K562 (cell line): Measurements from ENCODE around the gene TAS2R7. TPM values are rescaled to one million over a fixed set of nuclear protein-coding genes. Genes with fewer than 3 reads are reported as not detected.

Experiments
- ATAC-seq: fragments of 200-7000 bp; cut with Tn5 transposase; 3 replicates; pipeline ENCODE4 v1.9.1; 2020; ENCODE audit warnings: moderate library complexity
- BruUV-seq: library from RNA; stranded (reverse); fragments of 400-500 nt; replicated peaks from 2 replicates; lab custom pipeline; 2021; lab: Mats Ljungman, UMichigan
- CTCF ChIA-PET: fragments of 300-600 bp; formaldehyde crosslinking; extraction: SDS; loops from one replicate; lab custom pipeline; 2021; ENCODE audit warnings: low intra/inter-chr PET ratio; lab: Yijun Ruan, JAX
- POLR2A ChIA-PET: fragments of 300-600, 350-650 bp; sonication (Branson Sonifier 250); formaldehyde crosslinking; extraction: SDS; loops from one replicate; lab custom pipeline; 2021; ENCODE audit warnings: antibody characterized with exemption, inconsistent platforms; lab: Yijun Ruan, JAX
- DNase-seq, 4 experiments: peaks; one replicate each; pipeline versions ENCODE4 v3.0.0 to v3.0.0-alpha.2; 2011 to 2018; ENCODE audit warnings: low spot score in 3 of 4, mixed read lengths in 3 of 4; ENCODE audit errors: extremely low read depth in 1 of 4
- FAIRE-seq: peaks from 2 replicates; lab custom pipeline; 2011; peaks lifted over from hg19 to GRCh38; lab: Jason Lieb, UNC
- H2AFZ ChIP-seq: 2 replicates; pipeline ENCODE4 v1.6.0; 2011; ENCODE audit warnings: low read depth, low read length, control low read depth, inconsistent platforms
- H3K27ac ChIP-seq: fragments of 200-600 bp; 3 replicates; pipeline ENCODE4 v1.8.0; 2011; ENCODE audit warnings: low read depth, mild to moderate bottlenecking, control low read depth, inconsistent platforms, low read length, moderate library complexity, mixed read lengths; ENCODE audit errors: extremely low read depth
- H3K27me3 ChIP-seq, 2 experiments: fragments of 300-600 bp in 1 of 2; 2 replicates in 1 of 2; 3 replicates in 1 of 2; pipeline versions ENCODE4 v1.6.0 to v1.8.0; 2011; ENCODE audit warnings: inconsistent platforms in 2 of 2, low read length in 2 of 2, mild to moderate bottlenecking in 1 of 2, mixed read lengths in 1 of 2, moderate library complexity in 1 of 2; ENCODE audit not compliant: control insufficient read depth in 2 of 2, insufficient read depth in 2 of 2
- H3K36me3 ChIP-seq: fragments of 300-600 bp; 3 replicates; pipeline ENCODE4 v1.8.0; 2011; ENCODE audit warnings: mild to moderate bottlenecking, low read length, inconsistent platforms; ENCODE audit not compliant: control insufficient read depth, insufficient read depth
- H3K4me1 ChIP-seq, 2 experiments: fragments of 200-600 bp in 1 of 2; replicated peaks in 1 of 2; 2 replicates in 1 of 2; 3 replicates in 1 of 2; pipeline versions ENCODE4 v1.5.1 to v1.8.0; 2011; ENCODE audit warnings: inconsistent platforms in 2 of 2, low read length in 2 of 2, mild to moderate bottlenecking in 1 of 2, mixed read lengths in 1 of 2, moderate library complexity in 1 of 2; ENCODE audit not compliant: control insufficient read depth in 2 of 2, insufficient read depth in 2 of 2
- H3K4me2 ChIP-seq: 2 replicates; pipeline ENCODE4 v1.6.1; 2011; ENCODE audit warnings: low read length, control low read depth, inconsistent platforms, mixed read lengths; ENCODE audit not compliant: insufficient read depth
- H3K4me3 ChIP-seq: fragments of 200-600 bp; sonication (generic), shearing (Covaris generic); 2 replicates; pipeline ENCODE4 v1.5.1; 2016; ENCODE audit warnings: control low read depth, inconsistent platforms
- H3K79me2 ChIP-seq: fragments of 200-600 bp; 3 replicates; pipeline ENCODE4 v1.8.0; 2011; ENCODE audit warnings: low read length, inconsistent platforms; ENCODE audit not compliant: control insufficient read depth, insufficient read depth
- H3K9ac ChIP-seq, 2 experiments: 2 replicates each; pipeline versions ENCODE4 v1.6.0 to v1.6.1; 2011; ENCODE audit warnings: low read depth in 2 of 2, low read length in 2 of 2, control low read depth in 1 of 2, inconsistent platforms in 1 of 2, mild to moderate bottlenecking in 1 of 2, mixed read lengths in 1 of 2; ENCODE audit not compliant: insufficient read depth in 1 of 2
- H3K9me1 ChIP-seq: one replicate; pipeline ENCODE4 v1.6.0; 2011; ENCODE audit warnings: inconsistent platforms, mild to moderate bottlenecking, low read length, moderate library complexity; ENCODE audit not compliant: control insufficient read depth, insufficient read depth
- H3K9me3 ChIP-seq: replicated peaks from 2 replicates; pipeline ENCODE4 v1.5.1; 2011; ENCODE audit warnings: low read depth, low read length, inconsistent platforms; ENCODE audit not compliant: control insufficient read depth, insufficient read depth
- H4K20me1 ChIP-seq: replicated peaks from 2 replicates; pipeline ENCODE4 v1.6.1; 2011; ENCODE audit warnings: low read length, inconsistent platforms, mixed read lengths; ENCODE audit not compliant: control insufficient read depth, insufficient read depth
- CHD4 ChIP-seq: fragments of 200-600 bp; sonication (generic); IDR thresholded peaks from 3 replicates; pipeline ENCODE4 v1.6.1; 2012; ENCODE audit warnings: low read depth, mild to moderate bottlenecking, mixed read lengths, low read length, inconsistent platforms; ENCODE audit not compliant: insufficient read depth, insufficient replicate concordance, poor library complexity, severe bottlenecking
- EP400 ChIP-seq: fragments of 450-650 bp; IDR thresholded peaks from 2 replicates; pipeline ENCODE4 v1.6.1; 2017; ENCODE audit warnings: antibody characterized with exemption, mild to moderate bottlenecking, moderate library complexity
- LARP7 ChIP-seq: fragments of 450-650 bp; IDR thresholded peaks from 2 replicates; pipeline ENCODE4 v1.6.1; 2016
- MCM2 ChIP-seq: fragments of 450-650 bp; IDR thresholded peaks from 2 replicates; pipeline ENCODE4 v1.6.1; 2017; ENCODE audit warnings: low read depth, mild to moderate bottlenecking
- MTA2 ChIP-seq: fragments of 450-650 bp; IDR thresholded peaks from 2 replicates; pipeline ENCODE4 v1.6.1; 2016; ENCODE audit warnings: low read depth
- NR4A1 ChIP-seq, 2 experiments: fragments of 250-450 bp in 1 of 2; fragments of 450-650 bp in 1 of 2; sonication (Bioruptor Pico) in 1 of 2; IDR thresholded peaks; 2 replicates each; pipeline versions ENCODE4 v1.4.0 to v1.6.1; 2016 to 2020; ENCODE audit warnings: mild to moderate bottlenecking in 2 of 2, missing compliant biosample characterization in 1 of 2, missing genetic modification characterization in 1 of 2, moderate library complexity in 1 of 2
- PHF21A ChIP-seq: fragments of 450-650 bp; IDR thresholded peaks from 2 replicates; pipeline ENCODE4 v1.6.1; 2017; ENCODE audit warnings: low read depth, borderline replicate concordance
- POLR2G ChIP-seq: fragments of 200-400 bp; formaldehyde crosslinking; IDR thresholded peaks from 2 replicates; pipeline ENCODE4 v1.6.1; 2017; ENCODE audit warnings: low read depth, mild to moderate bottlenecking, antibody characterized with exemption, low read length, moderate library complexity
- PRMT5 ChIP-seq: sonication (generic); formaldehyde crosslinking; IDR thresholded peaks from 2 replicates; pipeline ENCODE4 v1.5.0; 2020; ENCODE audit warnings: missing genetic modification reagents
- RBM14 ChIP-seq: fragments of 200-400 bp; formaldehyde crosslinking; IDR thresholded peaks from 2 replicates; pipeline ENCODE4 v1.6.1; 2018; ENCODE audit warnings: low read depth, mild to moderate bottlenecking, low read length, moderate library complexity, borderline replicate concordance; ENCODE audit not compliant: insufficient read depth
- SIRT6 ChIP-seq: IDR thresholded peaks from one replicate; pipeline ENCODE4 v1.6.1; 2012; ENCODE audit warnings: low read depth, mild to moderate bottlenecking, control low read depth, inconsistent platforms, low read length, moderate library complexity
- TEAD1 ChIP-seq, 2 experiments: fragments of 450-650 bp in 1 of 2; sonication (generic) in 1 of 2; formaldehyde crosslinking; IDR thresholded peaks; 2 replicates each; pipeline versions ENCODE4 v1.4.0 to v1.8.0; 2020 to 2022; ENCODE audit warnings: mild to moderate bottlenecking in 2 of 2, missing genetic modification reagents in 1 of 2
- TGIF2 ChIP-seq: sonication (generic); formaldehyde crosslinking; IDR thresholded peaks from 2 replicates; pipeline ENCODE4 v1.8.1; 2022; ENCODE audit warnings: mild to moderate bottlenecking, missing genetic modification reagents, moderate library complexity
- TRIM24 ChIP-seq, 2 experiments: fragments of 450-650 bp; IDR thresholded peaks; 2 replicates each; pipeline ENCODE4 v1.6.1; 2016
- ZBTB8A ChIP-seq: fragments of 450-650 bp; IDR thresholded peaks from 2 replicates; pipeline ENCODE4 v1.6.1; 2018; ENCODE audit warnings: mild to moderate bottlenecking, moderate library complexity; ENCODE audit not compliant: partially characterized antibody
- ZNF253 ChIP-seq: fragments of 250-450 bp; sonication (Bioruptor Pico); conservative IDR thresholded peaks from 2 replicates; pipeline ENCODE4 v1.6.1; 2021; ENCODE audit warnings: mild to moderate bottlenecking
- ZNF707 ChIP-seq: fragments of 250-450 bp; sonication (Bioruptor Pico); conservative IDR thresholded peaks from 2 replicates; pipeline ENCODE4 v1.8.0; 2022; ENCODE audit warnings: inconsistent platforms, mild to moderate bottlenecking, moderate library complexity
- ZNF764 ChIP-seq: fragments of 250-450 bp; sonication (Bioruptor Pico); IDR thresholded peaks from 2 replicates; pipeline ENCODE4 v1.4.0; 2020; ENCODE audit warnings: low read depth, mild to moderate bottlenecking, moderate library complexity
- ZSCAN29 ChIP-seq: fragments of 450-650 bp; IDR thresholded peaks from 2 replicates; pipeline ENCODE4 v1.6.1; 2017
- ZSCAN32 ChIP-seq: fragments of 450-650 bp; formaldehyde crosslinking; IDR thresholded peaks from 2 replicates; pipeline ENCODE4 v1.4.0; 2020; ENCODE audit warnings: mild to moderate bottlenecking, moderate library complexity
- WGBS: fragments of 100-300 bp; shearing (Covaris generic); methylation state at CpG from one replicate; pipeline ENCODE4 v1.1.6; 2016; ENCODE audit warnings: low coverage, mixed read lengths; ENCODE audit not compliant: insufficient coverage; ENCODE audit errors: missing lambda C conversion rate; 5-methylcytosine and 5-hydroxymethylcytosine counted together
- in situ Hi-C: fragments of 300-500 bp; cut with MboI; formaldehyde crosslinking; loops from 4 replicates; pipeline ENCODE4 v1.15.0; 2018; ENCODE audit warnings: inconsistent platforms, mixed read lengths
- intact Hi-C: fragments of 100-400 bp; cut with micrococcal nuclease; formaldehyde crosslinking; loops from 2 replicates; pipeline ENCODE4 v1.14.2; 2022
- polyA plus RNA-seq, 8 experiments: library from polyadenylated mRNA; depleted of rRNA in 4 of 8; stranded (reverse) in 5 of 8; unstranded in 3 of 8; fragments of >200 nt; fragmentation: Nextera tagmentation in 2 of 8; fragmentation: Illumina TruSeq in 1 of 8; extraction: Ambion mirVana in 2 of 8; extraction: Trizol in 1 of 8; gene quantifications; 2 replicates each; pipeline versions ENCODE4 v1.2.1 to v1.2.3, GENCODE V29; 2011 to 2014; ENCODE audit warnings: inconsistent platforms in 1 of 8, missing spikeins in 1 of 8
- total RNA-seq, 7 experiments: library from RNA; depleted of rRNA in 6 of 7; stranded (reverse); fragments of >200 nt in 6 of 7; fragmentation: Illumina TruSeq in 2 of 7; extraction: Trizol in 2 of 7; gene quantifications; 2 replicates each; pipeline versions ENCODE4 v1.2.1 to v1.2.3, GENCODE V29; 2011 to 2021; ENCODE audit warnings: low replicate concordance in 1 of 7
- TF ChIP-seq, protein P1 (sequence below): fragments of 250-450 bp; sonication (Bioruptor Pico); IDR thresholded peaks from 2 replicates; pipeline ENCODE4 v1.5.0; 2021; ENCODE audit warnings: mild to moderate bottlenecking, moderate library complexity

TAS2R7 gene
- total and polyA plus RNA-seq, 9 of the 15 experiments (the other 6 are each of a cell fraction or from before 2014, with no cell fraction given), result not detected

GRCh38 chr12:10826258-10826657, 23.8 kb upstream of the TAS2R7 start, which contains the start of gene TAS2R10 (continued):
- no peak for TF ChIP-seq ZNF707 (CRISPR knock-in tag)
- TF ChIP-seq PRMT5 (CRISPR knock-in tag), result no peak
- TF ChIP-seq TEAD1 (CRISPR knock-in tag; IDR thresholded peaks at IDR 0.05), result no peak
- TF ChIP-seq MCM2, result no peak
- TF ChIP-seq MTA2, result no peak
- TF ChIP-seq EP400, result no peak
- TF ChIP-seq POLR2G, result no peak
- TF ChIP-seq ZBTB8A, result no peak

DNA sequence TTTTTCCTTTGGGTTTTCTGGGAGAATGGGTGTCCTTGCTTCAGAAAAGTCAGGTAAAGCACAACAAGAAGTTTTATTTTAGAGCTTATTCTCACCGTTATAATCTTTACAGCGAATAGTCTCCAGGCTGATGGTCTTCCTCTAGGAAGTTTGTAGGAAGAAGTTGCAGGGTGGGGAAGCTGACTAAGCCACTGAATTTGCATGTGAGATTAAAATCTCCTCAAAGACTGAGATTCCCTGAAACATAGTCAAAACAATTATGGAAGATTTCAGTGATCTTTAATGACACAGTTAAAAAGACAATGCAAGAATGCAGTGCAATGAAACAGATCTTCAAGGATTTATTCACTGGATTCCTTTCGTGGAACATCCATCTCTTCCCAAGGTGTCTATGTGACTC, 22.5 kb upstream of the TAS2R7 start:
- H3K36me3 ChIP-seq, result no peaks in the 10 kb centered on the region
- ChIA-PET POLR2A (interaction anchor here (0.6 kb wide), 1 partner anchor 75 kb away, joined by 5 read pairs; no protein-coding TSS in a partner anchor), CTCF (no interaction called here)
- in situ Hi-C loops, result no loop called here
- no peak overlapping the region for H3K4me2 ChIP-seq
- FAIRE-seq, result no peak
- WGBS, result 10% methylated on average over 3 of the region's 3 CpGs
- no peak overlapping the region for H3K9ac ChIP-seq
- no peaks in the 10 kb centered on the region for H3K79me2 ChIP-seq
- no peaks in the 10 kb centered on the region for H3K27me3 ChIP-seq
- no peaks in the 10 kb centered on the region for H3K9me1 ChIP-seq
- no peak overlapping the region for H3K4me3 ChIP-seq
- no peak for ATAC-seq
- H3K4me1 ChIP-seq, result no peaks in the 10 kb centered on the region
- no TSS peak for BruUV-seq
- H3K27ac ChIP-seq, result no peak overlapping the region
- DNase-seq, result no peak
- no peak for TF ChIP-seq SIRT6
- no peak for TF ChIP-seq ZSCAN29
- no peak for TF ChIP-seq PHF21A
- TF ChIP-seq TGIF2 (CRISPR knock-in tag), result no peak
- TF ChIP-seq ZNF253 (CRISPR knock-in tag), result no peak
- no peak for TF ChIP-seq RBM14
- TF ChIP-seq ZSCAN32 (CRISPR knock-in tag), result no peak
- TF ChIP-seq, protein P1, sequence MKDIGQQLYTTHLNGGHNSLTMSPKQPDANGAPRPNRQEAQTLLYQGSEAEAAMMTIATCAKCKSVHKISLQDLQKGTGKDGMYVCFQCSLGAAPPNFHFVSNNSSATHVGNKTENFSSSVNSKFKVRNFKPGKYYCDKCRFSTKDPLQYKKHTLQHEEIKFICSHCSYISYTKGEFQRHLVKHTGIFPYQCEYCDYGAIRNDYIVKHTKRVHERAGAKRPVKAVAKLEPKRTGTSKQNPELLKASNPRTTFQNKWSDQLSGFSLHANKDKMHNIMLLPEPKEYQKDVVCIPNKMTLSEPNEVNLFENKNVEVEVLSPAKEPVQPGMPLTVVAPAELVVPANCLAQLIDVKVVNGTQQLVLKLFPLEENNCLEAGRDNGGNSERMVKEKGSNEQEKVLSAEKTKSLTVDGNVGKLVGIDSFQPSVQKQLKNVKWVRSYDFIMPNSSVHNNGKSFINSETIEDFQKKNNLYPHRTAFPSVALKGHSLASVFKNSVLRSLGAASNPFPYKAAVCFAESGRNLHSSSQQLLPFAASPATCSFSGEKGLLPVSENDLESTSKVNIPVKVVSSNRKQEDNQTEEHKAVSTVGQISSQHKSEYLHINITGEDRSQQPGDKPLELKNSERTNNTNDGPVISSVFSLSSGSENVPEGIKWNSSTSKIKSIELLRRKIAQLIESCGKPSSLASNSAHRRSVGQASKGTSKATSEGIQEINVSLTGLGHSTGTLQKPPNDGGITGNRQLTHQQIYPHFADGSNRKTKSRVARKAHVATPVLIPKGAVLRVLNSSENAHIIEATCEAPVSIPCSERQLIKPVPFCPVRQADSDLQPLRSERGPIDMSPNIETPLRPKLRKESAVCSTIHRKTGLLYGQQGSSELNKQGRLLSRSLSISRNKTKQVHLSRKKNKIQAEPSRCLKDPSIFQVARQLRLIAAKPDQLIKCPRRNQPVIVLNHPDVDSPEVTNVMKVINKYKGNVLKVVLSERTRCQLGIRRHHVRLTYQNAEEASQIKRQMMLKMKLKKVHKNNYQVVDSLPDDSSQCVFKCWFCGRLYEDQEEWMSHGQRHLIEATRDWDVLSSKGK (CRISPR knock-in tag), result no peak
- no peak for TF ChIP-seq NR4A1 (CRISPR knock-in tag; IDR thresholded peaks at IDR 0.05)
- TF ChIP-seq NR4A1 (tag; IDR thresholded peaks at IDR 0.05), result no peak
- no peak for TF ChIP-seq ZNF764 (CRISPR knock-in tag)
- no peak for TF ChIP-seq TRIM24 (IDR thresholded peaks at IDR 0.05)
- no peak for TF ChIP-seq CHD4
- no peak for TF ChIP-seq LARP7
- TF ChIP-seq, all 486 proteins: peak for 0
- intact Hi-C loops, result no loop called here
- H2AFZ ChIP-seq, result no peak overlapping the region
- H3K9me3 ChIP-seq, result no peaks in the 10 kb centered on the region
- H4K20me1 ChIP-seq, result no peaks in the 10 kb centered on the region
